HCT116 (cell line): ENCODE results near the gene RTTN. TPM values are rescaled to one million over a fixed set of nuclear protein-coding genes. Genes with fewer than 3 reads are reported as not detected.

Source experiments
- ATAC-seq: fragments of 200-7000 bp; cut with Tn5 transposase; 2 replicates; pipeline ENCODE4 v1.9.1; 2020; ENCODE audit warnings: mild to moderate bottlenecking, moderate library complexity
- BruUV-seq: library from RNA; stranded (reverse); fragments of 400-500 nt; replicated peaks from 2 replicates; lab custom pipeline; 2021; lab: Mats Ljungman, UMichigan
- CTCF ChIA-PET: fragments of 300-600 bp; sonication (Branson Sonifier 250); formaldehyde crosslinking; loops from one replicate; lab custom pipeline; 2021; ENCODE audit warnings: antibody characterized with exemption; lab: Charles Lee
- POLR2A ChIA-PET: fragments of 300-600, 350-600 bp; sonication (Branson Sonifier 250); formaldehyde crosslinking; loops from one replicate; lab custom pipeline; 2021; ENCODE audit warnings: antibody characterized with exemption; lab: Charles Lee
- RAD21 ChIA-PET, 2 experiments: fragments of 300-600 bp; sonication (Branson Sonifier 250); formaldehyde crosslinking; loops; one replicate each; lab custom pipeline; 2023; ENCODE audit warnings: low total read pairs in 2 of 2; ENCODE audit not compliant: uncharacterized antibody in 2 of 2, unreplicated experiment in 2 of 2, low non-redundant PET in 1 of 2; lab: Charles Lee
- DNase-seq: peaks from one replicate; pipeline ENCODE4 v3.0.0-alpha.2; 2010; ENCODE audit warnings: low read depth, low spot score
- H2AFZ ChIP-seq: fragments of 200-600 bp; shearing (Covaris generic), sonication (generic); 2 replicates; pipeline ENCODE4 v1.6.1; 2017; ENCODE audit warnings: low read depth, mixed run types, mixed read lengths, antibody characterized with exemption, low read length; ENCODE audit not compliant: poor library complexity, severe bottlenecking
- H3K27ac ChIP-seq: 2 replicates; pipeline ENCODE4 v1.5.1; 2012; ENCODE audit warnings: low read depth, low read length
- H3K27me3 ChIP-seq: fragments of 200-600 bp; sonication (generic); 2 replicates; pipeline ENCODE4 v1.6.1; 2016; ENCODE audit warnings: mixed run types, low read length, mixed read lengths; ENCODE audit not compliant: insufficient read depth
- H3K36me3 ChIP-seq, 2 experiments: fragments of 200-500 bp in 1 of 2; fragments of 200-600 bp in 1 of 2; sonication (Bioruptor generic) in 1 of 2; sonication (generic) in 1 of 2; 2 replicates each; pipeline versions ENCODE4 v1.5.1 to v1.6.1; 2014 to 2016; ENCODE audit warnings: low read length in 2 of 2, inconsistent platforms in 1 of 2, mixed read lengths in 1 of 2, mixed run types in 1 of 2; ENCODE audit not compliant: insufficient read depth in 2 of 2, control insufficient read depth in 1 of 2
- H3K4me1 ChIP-seq, 2 experiments: fragments of 200-600 bp in 1 of 2; sonication (generic) in 1 of 2; 2 replicates each; pipeline versions ENCODE4 v1.5.1 to v1.6.1; 2012 to 2017; ENCODE audit warnings: low read length in 2 of 2, inconsistent platforms in 1 of 2, mild to moderate bottlenecking in 1 of 2, mixed read lengths in 1 of 2, mixed run types in 1 of 2, moderate library complexity in 1 of 2; ENCODE audit not compliant: insufficient read depth in 2 of 2, control insufficient read depth in 1 of 2
- H3K4me2 ChIP-seq: fragments of 200-600 bp; sonication (generic); 2 replicates; pipeline ENCODE4 v1.6.1; 2017; ENCODE audit warnings: mixed run types, low read length, mixed read lengths
- H3K4me3 ChIP-seq, 2 experiments: fragments of 200-600 bp in 1 of 2; sonication (generic) in 1 of 2; replicated peaks in 1 of 2; 2 replicates each; pipeline ENCODE4 v1.5.1; 2011 to 2016; ENCODE audit warnings: low read length in 2 of 2, control low read depth in 1 of 2, low read depth in 1 of 2, mild to moderate bottlenecking in 1 of 2, mixed read lengths in 1 of 2, mixed run types in 1 of 2
- H3K79me2 ChIP-seq: fragments of 200-600 bp; sonication (generic); 2 replicates; pipeline ENCODE4 v1.6.1; 2017; ENCODE audit warnings: mild to moderate bottlenecking, mixed run types, low read length, moderate library complexity, mixed read lengths; ENCODE audit not compliant: insufficient read depth
- H3K9ac ChIP-seq: fragments of 200-600 bp; sonication (generic); 2 replicates; pipeline ENCODE4 v1.6.1; 2016; ENCODE audit warnings: low read length, mixed read lengths
- H3K9me2 ChIP-seq: fragments of 200-600 bp; sonication (generic), shearing (Covaris generic); 2 replicates; pipeline ENCODE4 v1.6.1; 2017; ENCODE audit warnings: mixed run types, mild to moderate bottlenecking, moderate library complexity; ENCODE audit not compliant: insufficient read depth
- H3K9me3 ChIP-seq, 2 experiments: fragments of 200-500 bp in 1 of 2; fragments of 200-600 bp in 1 of 2; sonication (Bioruptor generic) in 1 of 2; sonication (generic) in 1 of 2; 2 replicates each; pipeline ENCODE4 v1.6.1; 2014 to 2017; ENCODE audit warnings: low read length in 2 of 2, mixed read lengths in 2 of 2, inconsistent platforms in 1 of 2, low read depth in 1 of 2, mild to moderate bottlenecking in 1 of 2, mixed run types in 1 of 2, moderate library complexity in 1 of 2; ENCODE audit not compliant: control insufficient read depth in 1 of 2, insufficient read depth in 1 of 2
- H4K20me1 ChIP-seq: fragments of 200-600 bp; sonication (generic), shearing (Covaris generic); 2 replicates; pipeline ENCODE4 v1.6.1; 2017; ENCODE audit warnings: mixed run types, mild to moderate bottlenecking, moderate library complexity; ENCODE audit not compliant: insufficient read depth
- ATF3 ChIP-seq: IDR thresholded peaks from 2 replicates; pipeline ENCODE4 v1.6.1; 2012
- CTCF ChIP-seq, 3 experiments: fragments of 200-600 bp in 1 of 3; sonication (generic) in 1 of 3; IDR thresholded peaks in 2 of 3; conservative IDR thresholded peaks in 1 of 3; 2 replicates each; pipeline ENCODE4 v1.5.1; 2012 to 2017; ENCODE audit warnings: low read depth in 2 of 3, low read length in 2 of 3, antibody characterized with exemption in 1 of 3, borderline replicate concordance in 1 of 3, control low read depth in 1 of 3, mild to moderate bottlenecking in 1 of 3, mixed read lengths in 1 of 3, mixed run types in 1 of 3, moderate library complexity in 1 of 3; ENCODE audit not compliant: insufficient read depth in 1 of 3
- EGR1 ChIP-seq: IDR thresholded peaks from 2 replicates; pipeline ENCODE4 v1.6.1; 2012; ENCODE audit warnings: low read depth
- ELF1 ChIP-seq: IDR thresholded peaks from 2 replicates; pipeline ENCODE4 v1.6.1; 2012; ENCODE audit warnings: low read depth, borderline replicate concordance
- EZH2phosphoT487 ChIP-seq: fragments of 200-600 bp; IDR thresholded peaks from 2 replicates; pipeline ENCODE4 v1.6.1; 2018; ENCODE audit warnings: antibody characterized with exemption, borderline replicate concordance
- FOSL1 ChIP-seq: IDR thresholded peaks from 2 replicates; pipeline ENCODE4 v1.6.1; 2012; ENCODE audit warnings: low read depth
- JUND ChIP-seq: IDR thresholded peaks from 2 replicates; pipeline ENCODE4 v1.6.1; 2012
- MAX ChIP-seq: IDR thresholded peaks from 2 replicates; pipeline ENCODE4 v1.6.1; 2012
- POLR2A ChIP-seq: IDR thresholded peaks from 2 replicates; pipeline ENCODE4 v1.7.0; 2011; ENCODE audit warnings: borderline replicate concordance; ENCODE audit not compliant: insufficient read depth, insufficient read length; ENCODE audit errors: extremely low read depth
- POLR2AphosphoS5 ChIP-seq: IDR thresholded peaks from 2 replicates; pipeline ENCODE4 v1.6.1; 2011; ENCODE audit warnings: mild to moderate bottlenecking, low read depth, low read length, moderate library complexity
- RAD21 ChIP-seq: IDR thresholded peaks from 2 replicates; pipeline ENCODE4 v1.6.1; 2012; ENCODE audit warnings: low read depth, mild to moderate bottlenecking
- REST ChIP-seq: IDR thresholded peaks from 2 replicates; pipeline ENCODE4 v1.6.1; 2012; ENCODE audit warnings: low read depth
- SIN3A ChIP-seq: IDR thresholded peaks from 2 replicates; pipeline ENCODE4 v1.6.1; 2012; ENCODE audit warnings: low read depth
- SP1 ChIP-seq: IDR thresholded peaks from 2 replicates; pipeline ENCODE4 v1.6.1; 2012; ENCODE audit warnings: low read depth
- SRF ChIP-seq: IDR thresholded peaks from 2 replicates; pipeline ENCODE4 v1.6.1; 2012; ENCODE audit warnings: low read depth
- YY1 ChIP-seq: IDR thresholded peaks from 2 replicates; pipeline ENCODE4 v1.6.1; 2011; ENCODE audit warnings: low read length, low read depth, moderate library complexity, mild to moderate bottlenecking; ENCODE audit not compliant: insufficient replicate concordance; ENCODE audit errors: extremely low read depth
- ZBTB33 ChIP-seq: IDR thresholded peaks from 2 replicates; pipeline ENCODE4 v1.6.1; 2011; ENCODE audit warnings: mild to moderate bottlenecking, low read length, moderate library complexity; ENCODE audit not compliant: insufficient replicate concordance; ENCODE audit errors: extremely low read depth
- ZFX ChIP-seq: fragments of 450-650 bp; IDR thresholded peaks from 2 replicates; pipeline ENCODE4 v1.6.1; 2017
- ZNF274 ChIP-seq: fragments of 200-500 bp; sonication (Bioruptor generic); IDR thresholded peaks from 2 replicates; pipeline ENCODE4 v1.6.1; 2014; ENCODE audit warnings: mild to moderate bottlenecking, low read depth, low read length, inconsistent platforms
- intact Hi-C: fragments of 100-400 bp; cut with micrococcal nuclease; formaldehyde crosslinking; loops from 2 replicates; pipeline ENCODE4 v1.10.0; 2022
- total RNA-seq: library from RNA; stranded (reverse); gene quantifications from one replicate; pipeline ENCODE4 v1.2.1, GENCODE V29; 2021; ENCODE audit not compliant: unreplicated experiment

RTTN gene
- total RNA-seq, 1 experiment from 2014 or later: 41.2 TPM

GRCh38 chr18:70220628-70221027 is 15.1 kb upstream of the RTTN start:
- Histone ChIP-seq H3K4me3 (no peak overlapping the region), H4K20me1 (no peaks in the 10 kb centered on the region), H3K4me1 (no peaks in the 10 kb centered on the region), H3K79me2 (no peaks in the 10 kb centered on the region), H3K9ac (no peak overlapping the region), H2AFZ (no peak overlapping the region), H3K9me2 (no peaks in the 10 kb centered on the region), H3K27ac (no peak overlapping the region), H3K27me3 (no peaks in the 10 kb centered on the region), H3K9me3 (no peaks in the 10 kb centered on the region), H3K36me3 (no peaks in the 10 kb centered on the region), H3K4me2 (no peak overlapping the region)
- ChIA-PET CTCF (no interaction called here), RAD21 (no interaction called here), POLR2A (no interaction called here)
- intact Hi-C loops: no loop called here
- ATAC-seq: no peak
- BruUV-seq: no TSS peak
- no peak for TF ChIP-seq REST
- TF ChIP-seq POLR2AphosphoS5: no peak
- no peak for TF ChIP-seq JUND
- TF ChIP-seq ZBTB33: no peak
- no peak for TF ChIP-seq RAD21
- no peak for TF ChIP-seq ATF3
- TF ChIP-seq POLR2A: no peak
- no peak for TF ChIP-seq SRF
- TF ChIP-seq ZFX: no peak
- no peak for TF ChIP-seq EZH2phosphoT487
- no peak for TF ChIP-seq EGR1
- no peak for TF ChIP-seq FOSL1
- TF ChIP-seq ZNF274: no peak
- TF ChIP-seq SP1: no peak
- TF ChIP-seq SIN3A: no peak
- no peak for TF ChIP-seq CTCF (IDR thresholded peaks at IDR 0.05 in 2 of 3, conservative IDR thresholded peaks at IDR 0.05 in 1 of 3; ENCODE audit: borderline replicate concordance in 1 of 3, insufficient read depth in 1 of 3, low read depth in 2 of 3, low read length in 2 of 3)
- no peak for TF ChIP-seq YY1
- no peak for TF ChIP-seq MAX
- TF ChIP-seq ELF1: no peak
- no peak for DNase-seq
